ENCODE data around the gene SLC26A1. TPM values are rescaled to one million over a fixed set of nuclear protein-coding genes. Genes with fewer than 3 reads are reported as not detected.

The SLC26A1 gene
- total RNA-seq, 4 donors from 2014 or later, result not detected

DNA sequence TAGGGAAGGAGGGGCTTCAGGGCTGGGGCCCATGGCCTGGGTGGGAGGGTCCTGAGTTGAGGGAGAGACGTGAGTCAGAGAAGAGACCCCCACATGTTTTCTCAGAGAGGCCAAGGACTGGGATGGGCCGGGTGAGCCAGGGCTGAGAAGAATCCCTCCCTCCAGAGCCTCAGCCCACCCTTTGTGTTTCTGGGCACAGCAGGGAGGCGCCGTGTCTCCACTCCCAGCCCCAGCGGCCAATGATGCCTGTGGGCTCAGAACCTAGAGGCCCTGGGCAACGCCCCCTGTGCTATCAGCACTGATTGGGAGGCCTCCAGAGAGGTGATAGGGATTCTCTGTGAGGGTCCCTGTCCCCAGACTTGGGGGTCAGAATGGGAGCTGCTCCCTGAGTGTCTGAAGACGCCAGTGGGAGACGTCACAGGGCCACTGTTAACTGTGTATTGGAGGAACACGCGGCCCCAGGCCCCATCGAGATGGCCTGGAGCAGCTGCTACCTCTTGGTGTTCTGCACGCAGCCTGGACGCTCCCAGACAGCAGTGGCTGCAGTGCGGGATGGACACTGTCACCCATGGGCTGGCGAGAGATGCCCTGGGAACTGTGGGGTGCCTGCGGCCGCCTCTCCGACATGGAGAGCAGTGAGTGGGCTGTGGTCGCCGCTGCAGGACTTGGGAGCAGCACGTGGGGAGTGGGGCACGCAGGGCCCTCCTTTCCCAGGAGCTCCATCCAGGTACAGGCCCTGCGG lies 26.7 kb upstream of the SLC26A1 start:
- H3K36me3 ChIP-seq, result peaks cover 0 to 13% (median 0%) of the 10 kb centered on the region in 3 donors
- no peaks in the 10 kb centered on the region for H3K27me3 ChIP-seq
- H3K4me3 ChIP-seq, result no peak overlapping the region
- H3K9me3 ChIP-seq, result no peaks in the 10 kb centered on the region
- no peak overlapping the region for H3K27ac ChIP-seq
- intact Hi-C loops (cut with DNase I), result no loop called here
- no peak for TF ChIP-seq POLR2A (IDR thresholded peaks at IDR 0.05)
- TF ChIP-seq, protein P1, sequence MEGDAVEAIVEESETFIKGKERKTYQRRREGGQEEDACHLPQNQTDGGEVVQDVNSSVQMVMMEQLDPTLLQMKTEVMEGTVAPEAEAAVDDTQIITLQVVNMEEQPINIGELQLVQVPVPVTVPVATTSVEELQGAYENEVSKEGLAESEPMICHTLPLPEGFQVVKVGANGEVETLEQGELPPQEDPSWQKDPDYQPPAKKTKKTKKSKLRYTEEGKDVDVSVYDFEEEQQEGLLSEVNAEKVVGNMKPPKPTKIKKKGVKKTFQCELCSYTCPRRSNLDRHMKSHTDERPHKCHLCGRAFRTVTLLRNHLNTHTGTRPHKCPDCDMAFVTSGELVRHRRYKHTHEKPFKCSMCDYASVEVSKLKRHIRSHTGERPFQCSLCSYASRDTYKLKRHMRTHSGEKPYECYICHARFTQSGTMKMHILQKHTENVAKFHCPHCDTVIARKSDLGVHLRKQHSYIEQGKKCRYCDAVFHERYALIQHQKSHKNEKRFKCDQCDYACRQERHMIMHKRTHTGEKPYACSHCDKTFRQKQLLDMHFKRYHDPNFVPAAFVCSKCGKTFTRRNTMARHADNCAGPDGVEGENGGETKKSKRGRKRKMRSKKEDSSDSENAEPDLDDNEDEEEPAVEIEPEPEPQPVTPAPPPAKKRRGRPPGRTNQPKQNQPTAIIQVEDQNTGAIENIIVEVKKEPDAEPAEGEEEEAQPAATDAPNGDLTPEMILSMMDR (IDR thresholded peaks at IDR 0.05), result no peak
- H3K4me1 ChIP-seq, result no peaks in the 10 kb centered on the region
- 63% methylated on average over 2 of the region's 23 CpGs; no CpG with 5 or more reads in 1 of the 2 donors for WGBS, 2 donors
- DNase-seq, result no peak

- H3K27me3 ChIP-seq, result no peaks in the 10 kb centered on the region
- intact Hi-C loops (cut with DNase I), result no loop called here
- WGBS, 2 donors, result no CpG with 5 or more reads among the region's 9 CpGs
- TF ChIP-seq POLR2A (IDR thresholded peaks at IDR 0.05), result no peak
- TF ChIP-seq, protein P1 (IDR thresholded peaks at IDR 0.05), result no peak
- no peak overlapping the region for H3K27ac ChIP-seq
- no peak overlapping the region for H3K4me3 ChIP-seq
- H3K36me3 ChIP-seq, result peaks cover 0 to 7% (median 0%) of the 10 kb centered on the region in 3 donors
- DNase-seq, result no peak
- H3K4me1 ChIP-seq, result no peaks in the 10 kb centered on the region
- no peaks in the 10 kb centered on the region for H3K9me3 ChIP-seq
Measured at GRCh38 chr4:1019320-1019719, 26.1 kb upstream of the SLC26A1 start.

GRCh38 chr4:1018147-1019020 lies 25.2 kb upstream of the SLC26A1 start:
- Histone ChIP-seq H3K4me3 (no peak overlapping the region), H3K27me3 (no peaks in the 10 kb centered on the region), H3K27ac (no peak overlapping the region), H3K9me3 (no peaks in the 10 kb centered on the region), H3K36me3 (no peaks in the 10 kb centered on the region), H3K4me1 (peaks cover 0 to 2% (median 0%) of the 10 kb centered on the region in 3 donors)
- DNase-seq, result no peak
- WGBS, 2 donors, result 89 to 90% methylated on average over 2 to 10 of the region's 29 CpGs
- intact Hi-C loops (cut with DNase I), result no loop called here
- no peak for TF ChIP-seq POLR2A (IDR thresholded peaks at IDR 0.05)
- TF ChIP-seq, protein P1 (IDR thresholded peaks at IDR 0.05), result no peak

DNA sequence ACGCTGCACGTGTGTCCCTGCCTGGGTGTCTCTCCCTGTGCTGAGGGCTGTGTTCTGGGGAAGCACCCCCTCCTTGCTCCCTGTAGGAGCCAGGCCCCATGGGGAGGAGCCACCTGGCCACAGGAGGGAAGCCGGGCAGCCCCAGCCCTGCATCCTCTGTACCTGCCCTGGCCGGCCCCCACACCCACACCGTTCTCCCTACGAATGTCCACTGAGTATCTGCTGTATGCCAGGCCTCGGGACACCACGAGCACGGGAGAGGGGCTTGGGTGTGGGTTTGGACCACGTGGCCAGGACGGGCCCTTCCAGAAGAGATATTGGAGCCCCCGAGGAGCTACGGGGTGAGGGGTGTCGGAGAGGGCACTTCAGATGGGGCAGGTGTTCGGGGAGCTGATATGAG lies 24.5 kb upstream of the SLC26A1 start:
- 85% methylated on average over 9 of the region's 15 CpGs; no CpG with 5 or more reads in 1 of the 2 donors for WGBS, 2 donors
- TF ChIP-seq, protein P1 (IDR thresholded peaks at IDR 0.05), result no peak
- no peak for TF ChIP-seq POLR2A (IDR thresholded peaks at IDR 0.05)
- Histone ChIP-seq H3K4me1 (peaks cover under 1 to 9% (median 3%) of the 10 kb centered on the region in 3 donors), H3K4me3 (no peak overlapping the region), H3K27ac (no peak overlapping the region), H3K9me3 (no peaks in the 10 kb centered on the region), H3K36me3 (no peaks in the 10 kb centered on the region), H3K27me3 (no peaks in the 10 kb centered on the region)
- DNase-seq, result no peak
- intact Hi-C loops (cut with DNase I), result no loop called here

GRCh38 chr4:1017211-1017610 lies 24.0 kb upstream of the SLC26A1 start:
- no peaks in the 10 kb centered on the region for H3K9me3 ChIP-seq
- intact Hi-C loops (cut with DNase I), result no loop called here
- H3K36me3 ChIP-seq, result no peaks in the 10 kb centered on the region
- TF ChIP-seq, protein P1 (IDR thresholded peaks at IDR 0.05), result no peak
- no peak for TF ChIP-seq POLR2A (IDR thresholded peaks at IDR 0.05)
- no peak overlapping the region for H3K4me3 ChIP-seq
- DNase-seq, result no peak
- no peaks in the 10 kb centered on the region for H3K27me3 ChIP-seq
- H3K4me1 ChIP-seq, result peaks cover 3 to 14% (median 8%) of the 10 kb centered on the region in 3 donors
- H3K27ac ChIP-seq, result no peak overlapping the region
- 88 to 100% methylated on average over 2 to 13 of the region's 16 CpGs for WGBS, 2 donors
